Parathyroid adenoma (tissue), 2 donors: ENCODE results near the gene TAS2R8.
A peak's percentile ranks its signal among the peaks of the same experiment; 100 is the strongest.

Experiments
- H2AFZ ChIP-seq: fragments of 300-600 bp; sonication (generic); one replicate; pipeline ENCODE4 v1.7.0; 2017; ENCODE audit warnings: antibody characterized with exemption, mild to moderate bottlenecking
- H3K27ac ChIP-seq: fragments of 300-600 bp; sonication (generic); one replicate; pipeline ENCODE4 v1.7.0; 2017
- H3K27me3 ChIP-seq: fragments of 300-600 bp; sonication (generic); one replicate; pipeline ENCODE4 v1.7.0; 2017; ENCODE audit warnings: low read length; ENCODE audit not compliant: control insufficient read depth, insufficient read depth
- H3K36me3 ChIP-seq: fragments of 300-600 bp; sonication (generic); one replicate; pipeline ENCODE4 v1.7.0; 2017; ENCODE audit warnings: low read length; ENCODE audit not compliant: control insufficient read depth, insufficient read depth
- H3K4me1 ChIP-seq: fragments of 300-600 bp; sonication (generic); one replicate; pipeline ENCODE4 v1.7.0; 2017; ENCODE audit warnings: control low read depth
- H3K4me2 ChIP-seq: fragments of 300-600 bp; sonication (generic); one replicate; pipeline ENCODE4 v1.7.0; 2017; ENCODE audit warnings: low read length
- H3K4me3 ChIP-seq: fragments of 300-600 bp; sonication (generic); one replicate; pipeline ENCODE4 v1.7.0; 2017; ENCODE audit warnings: low read depth, low read length
- H3K79me2 ChIP-seq: fragments of 300-600 bp; sonication (generic); one replicate; pipeline ENCODE4 v1.7.0; 2017; ENCODE audit warnings: control low read depth
- H3K9ac ChIP-seq: fragments of 300-600 bp; sonication (generic); one replicate; pipeline ENCODE4 v1.7.0; 2017; ENCODE audit warnings: mild to moderate bottlenecking
- H3K9me3 ChIP-seq: fragments of 300-600 bp; sonication (generic); one replicate; pipeline ENCODE4 v1.7.0; 2017; ENCODE audit warnings: low read length; ENCODE audit not compliant: control insufficient read depth
- CTCF ChIP-seq: fragments of 300-600 bp; sonication (generic); IDR thresholded peaks from one replicate; pipeline ENCODE4 v1.7.0; 2017; ENCODE audit warnings: antibody characterized with exemption, mild to moderate bottlenecking
- donor health status: primary hyperparathyroidism.

TAS2R8 gene

GRCh38 chr12:10771132-10771733 lies 35.9 kb downstream of the TAS2R8 start:
- Histone ChIP-seq H3K4me1 (no peaks in the 10 kb centered on the region), H3K4me3 (no peak overlapping the region), H3K27ac (no peak overlapping the region), H3K9ac (no peak overlapping the region), H3K4me2 (no peak overlapping the region), H2AFZ (no peak overlapping the region), H3K9me3 (no peaks in the 10 kb centered on the region), H3K79me2 (no peaks in the 10 kb centered on the region), H3K27me3 (no peaks in the 10 kb centered on the region), H3K36me3 (no peaks in the 10 kb centered on the region)
- TF ChIP-seq CTCF = peak; percentile 53

DNA sequence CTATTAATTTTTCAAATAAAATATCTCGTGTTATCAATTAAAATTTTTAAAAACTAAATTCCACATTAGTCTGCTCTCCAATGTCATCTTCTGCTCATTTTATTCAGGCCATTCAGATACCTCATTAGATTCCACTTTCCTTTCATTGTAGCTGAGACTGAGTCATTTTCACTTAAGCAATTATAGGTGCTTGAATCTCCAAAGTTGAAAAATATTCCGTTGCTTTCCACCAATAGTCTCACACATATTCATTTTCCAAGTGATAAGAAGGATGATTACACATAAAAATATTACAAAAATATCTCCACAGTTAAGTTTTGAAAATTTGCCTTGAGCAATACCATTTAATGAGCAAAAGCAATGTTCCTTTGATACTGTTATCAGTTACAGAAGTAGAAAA lies 47.4 kb downstream of the TAS2R8 start:
- Histone ChIP-seq H3K79me2 (no peaks in the 10 kb centered on the region), H3K9ac (no peak overlapping the region), H3K36me3 (peaks cover 2% of the 10 kb centered on the region), H3K4me2 (no peak overlapping the region), H3K27me3 (no peaks in the 10 kb centered on the region), H3K27ac (no peak overlapping the region), H3K4me3 (no peak overlapping the region), H2AFZ (no peak overlapping the region), H3K9me3 (no peaks in the 10 kb centered on the region), H3K4me1 (no peaks in the 10 kb centered on the region)
- no peak for TF ChIP-seq CTCF

DNA sequence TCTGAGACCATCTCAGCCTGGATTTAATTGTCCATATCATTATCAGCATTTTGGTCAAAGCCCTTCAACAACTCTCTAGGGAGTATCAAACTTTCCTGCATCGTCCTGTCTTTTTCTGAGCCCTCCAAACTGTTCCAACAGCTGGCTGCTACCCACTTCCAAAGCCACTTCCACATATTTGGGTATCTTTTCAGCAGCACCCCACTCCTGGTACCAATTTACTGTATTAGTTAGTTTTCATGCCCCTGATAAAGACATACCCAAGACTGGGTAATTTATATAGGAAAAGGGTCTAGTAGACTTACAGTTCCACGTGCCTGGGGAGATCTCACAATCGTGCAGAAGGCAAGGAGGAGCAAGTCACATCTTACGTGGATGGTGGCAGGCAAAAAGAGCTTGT lies 50.9 kb downstream of the TAS2R8 start:
- H3K4me2 ChIP-seq = no peak overlapping the region

More for the DNA sequence above, 50.9 kb downstream of the TAS2R8 start:
- no peak for TF ChIP-seq CTCF
- Histone ChIP-seq H3K9ac (no peak overlapping the region), H3K27ac (no peak overlapping the region), H3K4me3 (no peak overlapping the region), H3K27me3 (no peaks in the 10 kb centered on the region), H3K36me3 (peaks cover 2% of the 10 kb centered on the region), H3K9me3 (no peaks in the 10 kb centered on the region), H3K4me1 (no peaks in the 10 kb centered on the region), H2AFZ (no peak overlapping the region), H3K79me2 (no peaks in the 10 kb centered on the region)
